ENCODE results near the gene PLXNB1.

The PLXNB1 gene

DNA sequence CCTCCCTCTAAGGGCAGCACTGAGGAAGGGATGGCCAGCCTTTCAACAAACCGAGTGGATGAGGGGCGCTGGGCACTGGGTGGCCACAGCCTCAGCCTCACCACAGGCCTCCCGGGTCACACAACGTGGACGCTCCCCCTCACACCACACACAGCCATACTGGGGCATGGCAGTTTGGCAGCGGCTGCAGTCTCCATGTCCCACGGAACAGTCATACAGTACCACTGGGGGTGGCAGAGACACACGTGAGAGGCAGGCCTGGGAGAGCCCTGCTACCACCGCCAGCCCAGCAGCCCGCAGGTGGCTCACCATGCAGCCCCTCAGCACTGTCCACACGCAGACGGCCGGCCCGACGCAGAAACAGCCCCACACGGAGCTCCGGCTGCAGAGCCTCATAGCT is 11.7 kb downstream of the PLXNB1 start:
- DNase-seq (ENCODE audit: low read depth in 2 of 2), result no peak

DNA sequence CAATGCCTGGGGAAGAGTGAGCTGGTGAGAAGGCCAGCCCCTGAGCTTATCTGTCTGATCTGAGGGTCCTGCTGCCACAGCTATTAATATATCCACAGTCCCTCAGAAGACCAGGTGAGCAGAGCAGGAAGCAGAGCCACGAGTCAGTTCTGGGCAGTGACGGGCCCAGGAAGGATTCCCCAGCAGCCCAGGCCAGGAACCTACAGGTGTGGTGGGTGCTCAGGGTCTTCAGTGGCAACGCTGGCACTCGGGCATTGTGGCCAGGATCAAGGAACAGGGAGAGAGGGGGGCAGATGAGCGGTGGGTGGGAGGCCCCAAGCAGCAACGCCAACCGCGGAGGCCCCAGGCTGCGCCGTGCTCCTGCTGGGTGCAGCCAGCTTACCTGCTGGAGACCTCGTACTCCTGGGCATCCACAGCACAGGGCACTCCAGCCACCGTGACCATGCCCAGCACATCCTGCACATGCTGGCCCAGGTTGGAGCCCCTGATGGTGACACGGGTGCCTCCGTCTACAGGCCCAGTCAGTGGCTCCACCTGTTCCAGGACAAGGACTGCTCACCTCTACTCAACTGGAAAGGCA is 12.3 kb downstream of the PLXNB1 start:
- no peak for DNase-seq (ENCODE audit: low read depth in 2 of 2)

DNA sequence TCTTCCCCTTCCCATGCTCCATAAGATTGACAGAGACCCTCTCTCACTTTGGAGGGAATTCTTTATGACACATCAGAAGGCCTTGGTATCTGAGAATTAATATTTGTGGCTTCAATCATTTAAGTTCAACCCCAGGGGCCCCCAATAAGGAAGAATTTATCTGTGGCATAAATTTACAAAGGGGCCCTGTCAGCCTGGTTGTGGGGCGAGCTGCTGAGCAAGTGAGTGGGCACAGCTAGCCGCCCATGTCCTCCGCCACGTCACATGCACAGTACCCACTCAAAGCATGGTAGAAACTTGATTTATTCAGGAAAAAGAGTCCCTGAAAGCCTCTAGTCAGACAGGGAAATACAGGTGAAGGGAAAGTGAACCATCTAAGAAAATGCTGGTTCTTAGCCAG is 13.3 kb downstream of the PLXNB1 start:
- DNase-seq (ENCODE audit: low read depth in 2 of 2), result no peak

DNA sequence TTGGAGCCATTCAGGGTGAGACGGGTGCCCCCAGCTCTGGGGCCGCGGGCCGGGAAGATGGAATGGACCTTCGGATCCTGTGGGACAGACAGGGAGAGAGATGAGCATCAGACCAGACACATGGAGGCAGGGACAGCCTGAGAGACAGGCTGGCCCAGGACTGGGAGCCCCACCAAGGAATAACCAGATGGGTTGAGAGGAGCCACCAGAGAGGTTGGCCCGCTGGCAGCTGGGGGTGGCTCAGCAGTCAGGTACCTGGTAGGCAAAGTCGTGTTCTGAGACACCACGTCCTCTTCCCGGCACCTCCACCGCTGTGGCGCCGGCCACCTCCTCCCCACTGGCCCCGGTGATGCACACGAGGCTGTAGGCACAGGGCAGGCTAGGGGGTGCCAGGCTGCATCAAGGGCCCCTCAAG is 13.8 kb downstream of the PLXNB1 start:
- no peak for DNase-seq (ENCODE audit: low read depth in 2 of 2)

DNA sequence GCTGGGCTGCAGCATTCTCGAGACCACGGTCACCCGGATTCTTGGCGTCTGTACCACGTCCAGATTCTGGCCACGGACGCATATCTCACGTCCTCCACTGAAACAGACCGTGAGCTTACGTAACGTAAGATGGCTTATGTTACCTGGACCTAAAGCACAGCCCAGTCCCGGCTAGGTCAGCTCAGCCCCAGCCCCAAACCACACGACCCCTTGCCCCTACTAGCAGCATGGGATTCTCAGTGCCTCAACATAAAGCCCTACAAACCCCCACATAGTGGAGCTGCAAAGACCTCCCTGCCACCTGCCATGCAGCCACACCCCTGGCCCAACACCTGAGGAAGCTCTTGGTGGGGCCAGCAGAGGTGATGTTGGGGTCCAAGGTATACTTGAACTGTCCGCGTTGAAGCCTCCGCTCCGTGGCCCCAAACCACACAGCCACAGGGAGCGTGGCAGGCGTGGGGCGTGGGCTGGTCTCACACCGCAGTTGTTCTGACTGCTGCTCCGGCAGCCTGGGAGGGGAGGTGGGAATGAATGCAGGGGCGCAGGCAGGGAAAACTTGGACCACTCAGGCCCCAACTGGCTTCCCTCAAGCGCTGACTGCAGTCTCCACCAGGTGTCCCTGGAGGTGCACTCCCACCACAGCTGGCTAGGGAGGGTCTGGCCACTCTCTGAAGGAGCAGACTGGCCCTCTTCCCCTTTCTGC is 14.5 kb downstream of the PLXNB1 start:
- DNase-seq (ENCODE audit: low read depth in 2 of 2), result no peak

DNA sequence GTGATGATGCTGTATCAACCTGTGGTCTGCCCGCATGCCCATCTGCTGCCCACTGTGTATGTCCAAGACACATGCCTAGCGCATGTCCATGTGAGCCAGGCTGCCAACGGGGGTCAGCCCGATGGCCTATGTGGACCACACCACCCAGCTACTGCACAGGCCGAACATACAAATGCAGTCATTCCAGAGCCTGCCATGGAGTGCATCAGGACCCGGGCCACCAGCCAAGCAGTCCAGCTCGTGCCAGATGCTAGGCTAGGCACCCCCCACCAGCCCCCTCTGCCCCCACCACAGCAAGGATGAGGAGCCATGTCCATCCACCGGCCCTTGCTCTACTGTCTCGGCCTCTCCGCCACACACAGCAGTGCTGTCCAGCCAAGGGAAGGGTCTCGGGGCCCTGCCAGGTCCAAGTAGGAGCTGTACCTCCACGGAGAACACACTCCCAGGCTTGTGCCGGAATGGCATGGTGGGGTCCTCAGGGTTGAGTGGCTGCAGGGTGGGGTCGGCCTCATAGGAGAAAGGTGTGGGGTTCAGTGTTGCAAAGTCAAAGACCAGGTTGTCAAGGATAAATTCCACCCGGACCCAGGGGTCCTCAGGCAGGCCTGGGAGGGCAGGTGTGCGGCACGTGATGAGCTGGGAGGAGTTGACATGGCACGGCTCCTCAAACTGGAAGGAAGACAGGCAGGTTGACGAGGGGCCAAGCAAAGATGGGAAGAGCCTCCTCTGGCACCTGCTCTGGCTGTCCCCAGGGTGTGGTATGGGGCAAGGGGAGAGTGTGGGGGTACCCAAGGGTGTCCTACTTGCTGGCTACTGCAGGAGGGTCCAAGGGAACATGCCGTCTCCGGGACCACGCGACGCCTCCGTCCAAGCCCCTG is 15.3 kb downstream of the PLXNB1 start:
- DNase-seq (ENCODE audit: low read depth in 2 of 2), result no peak

DNA sequence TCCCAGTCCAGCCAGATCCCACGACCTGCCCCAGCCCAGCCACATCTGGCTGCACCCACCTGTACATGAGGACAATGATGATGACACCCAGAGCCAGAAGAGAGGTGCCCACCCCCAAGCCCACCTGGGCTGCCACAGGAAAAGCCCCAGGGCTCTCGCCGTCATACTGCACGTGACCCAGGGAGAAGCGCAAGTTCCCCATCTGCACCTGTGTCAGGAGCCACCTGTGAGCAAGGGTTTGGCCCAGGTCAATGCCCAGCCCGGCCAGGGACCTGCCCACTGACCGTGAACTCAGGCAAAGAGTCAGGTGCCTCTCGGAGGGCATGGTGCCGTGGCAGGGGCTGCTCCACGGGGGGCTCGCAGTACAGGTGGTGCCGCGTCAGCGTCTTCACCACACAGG is 16.3 kb downstream of the PLXNB1 start:
- DNase-seq (ENCODE audit: low read depth in 2 of 2), result no peak

DNA sequence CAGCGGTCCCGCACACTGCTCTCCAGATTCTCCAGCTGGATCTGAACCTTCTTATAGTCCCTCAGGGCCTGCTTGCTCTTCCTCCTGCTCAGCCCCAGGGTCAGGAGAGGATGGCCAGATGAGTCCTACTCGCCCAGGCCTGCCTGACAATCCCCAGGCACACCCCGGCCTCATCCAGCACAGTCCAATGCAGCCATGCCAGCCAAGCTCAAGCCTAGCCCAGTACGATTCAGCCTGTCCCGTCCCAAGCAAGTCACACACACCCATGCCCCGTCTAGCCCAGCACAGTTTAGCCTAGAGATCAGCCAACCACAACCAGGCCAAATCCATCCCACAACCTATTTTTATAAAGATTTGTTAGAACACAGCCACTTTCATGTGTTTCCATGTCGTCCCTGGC is 16.8 kb downstream of the PLXNB1 start:
- DNase-seq (ENCODE audit: low read depth in 2 of 2), result no peak

DNA sequence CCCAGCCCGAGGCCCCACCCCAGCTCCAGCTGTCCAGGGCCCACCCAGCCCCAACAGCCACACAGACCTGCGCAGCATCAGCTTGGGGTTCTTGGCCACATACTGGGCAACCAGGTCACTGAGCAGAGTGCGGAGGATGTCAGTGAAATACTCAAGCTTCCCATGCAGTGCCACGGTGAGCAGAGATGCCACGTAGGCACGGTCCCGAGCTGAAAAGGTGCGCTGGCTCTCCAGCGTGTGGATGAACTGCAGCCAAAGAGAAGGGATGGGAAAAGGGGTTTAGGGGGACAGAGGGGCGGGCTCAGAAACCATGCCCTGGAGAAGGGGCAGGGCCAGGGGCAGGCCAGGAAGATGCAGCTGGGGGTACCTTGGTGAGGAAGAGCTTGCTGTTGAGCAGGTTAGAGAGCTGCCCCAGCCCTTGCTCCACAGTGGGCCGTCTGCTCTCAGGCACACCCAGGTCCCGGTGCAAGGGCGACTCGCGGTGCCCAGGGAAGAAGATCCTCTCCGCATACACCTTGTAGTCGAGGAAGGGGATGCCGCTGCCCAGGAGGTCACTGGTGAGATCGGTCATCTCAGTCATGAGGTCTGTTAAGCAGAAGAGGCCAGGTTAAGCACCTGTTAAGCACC is 17.4 kb downstream of the PLXNB1 start:
- no peak for DNase-seq (ENCODE audit: low read depth in 2 of 2)

DNA sequence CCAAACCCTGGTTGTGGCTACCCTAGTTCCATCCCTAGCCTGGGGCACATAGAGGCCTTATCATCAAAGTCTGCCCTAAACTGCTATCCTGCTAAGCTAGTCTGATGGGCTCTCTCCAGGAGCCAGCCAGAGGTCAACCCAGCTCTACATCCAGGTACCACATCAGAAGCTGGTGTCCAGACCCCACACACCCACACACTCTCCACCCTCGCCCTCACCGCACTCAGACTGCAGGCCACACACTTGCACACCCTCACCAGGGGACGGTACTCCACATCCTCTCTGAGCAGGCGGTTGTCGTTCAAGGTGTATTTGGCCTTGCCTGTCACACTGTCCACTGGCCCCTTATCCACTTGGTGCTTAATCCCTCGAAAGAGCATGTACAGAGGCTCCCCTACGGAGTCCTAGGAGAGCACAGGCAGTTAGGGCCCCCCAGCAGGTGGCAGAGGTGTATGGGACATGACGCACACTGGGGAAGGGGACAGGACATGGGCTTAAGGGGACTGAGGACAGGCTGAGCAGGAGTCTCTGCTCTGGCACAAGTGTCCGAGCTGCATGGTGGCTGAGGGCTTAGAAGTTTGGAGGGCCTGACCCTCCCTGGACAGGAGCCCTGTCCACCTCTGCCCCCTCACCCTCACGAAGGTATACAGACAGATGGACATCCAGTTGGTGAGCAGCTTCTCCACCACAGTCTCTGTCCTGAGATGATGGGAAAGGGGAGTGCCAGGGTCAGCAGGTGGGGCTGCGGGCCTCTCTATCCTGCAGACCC is 18.1 kb downstream of the PLXNB1 start:
- DNase-seq (ENCODE audit: low read depth in 2 of 2), result no peak

DNA sequence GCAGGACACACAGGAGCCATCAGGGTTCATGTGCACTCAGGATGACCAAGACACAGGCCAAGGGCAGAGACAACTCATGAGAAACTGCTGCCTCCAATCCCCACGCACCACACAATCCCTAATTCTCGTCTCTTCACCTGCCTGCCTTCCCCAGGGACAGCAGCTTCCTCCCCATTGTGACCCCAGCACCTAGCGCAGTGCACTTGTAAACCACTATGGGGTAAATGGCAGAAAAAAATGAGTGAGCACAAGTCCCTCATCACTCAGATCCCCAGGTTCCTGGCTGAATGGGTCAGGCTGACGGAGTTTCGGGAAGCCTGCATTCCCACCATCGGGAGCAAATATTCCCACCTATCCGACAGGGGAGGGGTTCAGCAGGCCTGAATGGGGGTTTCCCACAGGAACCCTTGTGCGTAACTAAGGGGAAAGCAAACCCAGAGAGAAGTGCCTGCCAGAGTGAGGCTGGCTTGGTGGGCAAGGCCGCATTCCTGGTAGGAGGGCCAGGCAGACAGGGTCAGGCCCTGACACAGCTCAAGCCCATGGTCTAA is 18.8 kb downstream of the PLXNB1 start:
- no peak for DNase-seq (ENCODE audit: low read depth in 2 of 2)

DNA sequence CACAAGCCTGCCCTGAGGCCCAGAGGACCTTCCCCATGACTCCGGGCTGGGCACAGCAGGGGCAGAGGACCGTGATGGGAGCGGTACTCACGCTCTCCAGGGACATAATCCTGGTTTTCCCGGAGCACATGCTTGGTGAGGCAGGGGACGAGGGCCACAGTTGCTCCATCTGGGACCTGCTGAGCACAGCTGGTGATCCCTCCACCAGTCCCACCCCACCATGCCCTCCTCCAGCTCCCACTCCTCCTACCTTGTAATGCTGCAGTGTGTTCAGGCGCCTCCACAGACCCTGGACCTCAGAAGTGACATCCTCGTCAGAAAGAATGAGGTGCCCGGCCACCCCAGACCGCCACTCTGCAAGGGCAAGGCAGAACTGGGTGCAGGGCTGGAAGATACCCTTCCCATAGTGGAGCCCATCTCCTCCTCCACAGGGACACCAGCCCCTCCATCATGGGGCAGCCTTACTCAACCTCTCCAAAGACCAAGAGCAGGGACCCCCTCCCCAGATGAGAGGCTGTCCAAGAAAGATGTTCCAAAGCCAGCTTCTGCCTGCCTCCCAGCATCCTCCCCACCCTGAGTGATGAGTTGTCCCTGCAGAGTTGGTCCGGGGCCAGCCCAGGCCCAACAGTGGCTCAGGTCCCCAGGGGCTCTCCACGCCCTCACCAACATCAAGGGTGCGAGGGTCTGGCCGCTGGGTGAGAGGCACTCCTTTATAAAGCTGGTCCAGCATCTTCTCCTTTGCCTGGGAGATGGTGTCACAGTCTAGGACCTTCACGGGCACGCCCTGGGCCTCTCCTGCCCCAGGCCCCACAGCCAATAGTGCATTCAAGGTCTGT is 19.5 kb downstream of the PLXNB1 start:
- DNase-seq (ENCODE audit: low read depth in 2 of 2), result no peak

DNA sequence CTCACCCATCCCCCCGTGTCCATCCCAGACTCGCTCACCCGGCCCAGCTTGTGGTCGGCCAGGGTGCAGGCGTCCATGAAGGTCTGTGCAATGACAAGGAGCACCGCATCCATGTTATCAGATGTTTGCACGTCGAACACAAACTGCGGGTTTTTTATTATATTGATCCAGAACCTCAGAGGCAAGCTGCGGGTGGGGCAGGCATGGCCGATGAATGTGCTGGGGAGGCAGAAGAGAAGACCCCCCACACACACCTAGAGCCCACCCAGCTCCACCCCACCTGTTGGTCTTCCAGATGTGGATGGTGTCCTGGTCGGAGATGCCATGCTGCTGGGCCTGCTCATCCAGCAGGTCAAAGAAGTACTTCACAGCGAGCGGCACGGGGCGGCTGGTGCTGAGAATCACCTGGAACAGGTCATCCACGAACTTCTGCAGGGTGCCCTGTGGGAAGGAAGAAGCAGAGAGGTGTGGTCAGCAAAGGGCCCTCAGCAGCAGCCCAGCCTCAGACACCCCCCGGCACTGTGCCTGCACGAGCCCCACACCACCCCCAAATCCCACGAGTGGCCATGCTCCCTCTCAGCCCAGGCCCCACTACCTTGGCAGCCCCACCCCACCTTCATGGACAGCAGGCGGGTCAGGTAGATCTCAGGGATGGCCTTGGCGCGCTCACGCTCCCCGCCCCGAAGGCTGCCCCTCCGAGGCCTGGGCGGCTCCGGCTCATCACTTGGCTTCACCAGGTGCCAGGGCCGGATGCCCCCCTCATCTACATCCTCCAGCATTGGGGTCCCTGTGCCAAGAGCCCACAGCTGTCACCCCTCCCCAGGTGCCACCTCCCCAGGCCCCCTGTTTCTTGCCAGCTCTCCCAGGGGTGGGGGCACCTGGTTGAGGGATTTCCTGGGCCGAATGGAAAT is 20.3 kb downstream of the PLXNB1 start:
- DNase-seq (ENCODE audit: low read depth in 2 of 2), result no peak

DNA sequence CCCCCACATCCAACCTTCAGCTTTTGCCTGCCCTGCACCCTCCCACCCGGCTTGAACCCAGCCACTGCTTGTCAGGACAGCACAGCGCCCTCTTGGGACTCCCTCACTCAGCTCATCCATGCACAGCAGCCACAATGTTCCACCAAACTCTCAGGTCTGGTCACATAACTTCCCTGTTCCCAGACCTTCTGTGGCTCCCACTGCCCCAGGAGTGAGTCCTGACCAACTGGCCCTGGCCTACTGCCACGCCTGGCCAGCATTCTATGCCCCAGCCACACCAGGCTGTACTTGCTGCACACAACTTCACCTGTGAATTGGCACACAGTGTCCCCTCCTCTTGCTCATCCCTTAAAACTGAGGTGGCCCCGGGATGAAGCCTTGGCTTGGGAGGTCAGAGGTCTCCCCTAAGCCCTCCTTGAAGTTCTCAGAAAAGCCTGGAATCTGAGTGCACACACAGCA is 21.0 kb downstream of the PLXNB1 start:
- DNase-seq (ENCODE audit: low read depth in 2 of 2), result no peak

DNA sequence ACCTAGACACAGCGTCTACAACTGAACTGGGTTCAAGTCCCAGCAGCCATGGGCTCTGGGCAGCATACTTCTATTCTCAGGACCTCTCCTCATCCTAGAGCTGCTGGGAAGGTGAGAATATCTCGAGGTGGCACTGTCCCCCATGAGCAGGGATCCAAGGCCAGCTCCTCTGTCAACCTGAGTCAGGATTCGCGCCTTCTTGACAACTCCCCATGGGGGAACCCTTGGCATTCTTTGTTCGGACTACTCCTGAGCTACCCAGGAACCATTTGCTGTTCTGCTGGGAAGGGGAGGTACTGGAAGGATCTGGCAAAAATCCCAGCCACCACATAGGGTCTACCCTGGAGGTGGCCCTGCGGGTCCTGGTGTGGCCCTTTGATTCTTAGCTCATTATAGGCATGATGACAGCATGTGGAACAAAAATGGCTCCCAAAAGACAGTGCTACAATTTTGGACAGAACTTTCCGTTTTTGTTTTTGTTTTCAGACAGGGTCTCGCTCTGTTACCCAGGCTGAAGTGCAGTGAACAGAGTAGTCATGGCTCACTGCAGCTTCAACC is 22.3 kb downstream of the PLXNB1 start:
- DNase-seq (ENCODE audit: low read depth in 2 of 2), result no peak

DNA sequence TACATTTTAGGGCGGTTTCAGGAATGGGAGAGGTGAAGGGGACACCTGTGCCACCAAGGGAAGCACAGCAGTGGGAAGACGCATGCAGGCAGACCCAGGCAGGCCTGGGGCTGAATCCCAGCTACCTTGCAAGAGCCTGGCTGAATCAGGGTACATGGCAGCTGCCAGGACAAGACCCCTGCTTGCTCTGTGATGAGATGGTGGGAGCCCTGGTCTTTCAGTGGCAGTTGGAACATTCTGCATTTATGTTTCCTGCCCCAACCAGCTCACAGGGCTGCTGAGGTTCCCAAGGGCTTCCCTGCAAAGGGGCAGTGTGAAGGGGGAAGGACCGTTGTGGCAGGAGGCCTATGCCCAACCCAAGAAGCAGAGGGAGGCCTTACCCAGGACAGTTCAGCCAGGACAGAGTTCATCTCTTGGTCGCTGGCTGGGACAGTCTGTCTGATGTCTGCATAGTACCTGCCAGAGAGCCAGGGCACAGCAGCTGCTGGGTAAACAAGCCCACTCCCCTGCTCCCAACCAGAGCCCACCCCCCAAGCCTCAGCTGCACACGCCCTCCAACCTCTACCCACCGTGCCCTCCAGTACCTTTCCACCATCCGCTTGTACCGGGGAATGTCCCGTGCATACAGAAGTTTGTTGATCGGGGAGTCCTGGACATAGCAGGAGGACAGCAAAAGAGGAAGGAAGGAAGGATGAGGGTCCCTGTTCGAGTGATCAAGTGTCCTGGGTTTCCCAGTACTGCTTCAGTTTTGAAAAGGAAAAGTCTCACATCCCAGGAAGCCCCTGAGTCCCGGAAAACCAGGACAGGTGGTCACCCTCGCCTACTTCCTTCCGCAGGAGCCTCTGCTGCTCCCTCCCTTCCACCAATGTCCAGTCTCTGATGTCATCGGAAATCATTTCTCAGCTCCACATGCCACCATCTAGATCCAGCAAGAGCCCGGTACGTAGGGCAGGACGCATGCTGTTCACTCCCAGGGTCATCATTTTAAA is 23.1 kb downstream of the PLXNB1 start:
- no peak for DNase-seq (ENCODE audit: low read depth in 2 of 2)

DNA sequence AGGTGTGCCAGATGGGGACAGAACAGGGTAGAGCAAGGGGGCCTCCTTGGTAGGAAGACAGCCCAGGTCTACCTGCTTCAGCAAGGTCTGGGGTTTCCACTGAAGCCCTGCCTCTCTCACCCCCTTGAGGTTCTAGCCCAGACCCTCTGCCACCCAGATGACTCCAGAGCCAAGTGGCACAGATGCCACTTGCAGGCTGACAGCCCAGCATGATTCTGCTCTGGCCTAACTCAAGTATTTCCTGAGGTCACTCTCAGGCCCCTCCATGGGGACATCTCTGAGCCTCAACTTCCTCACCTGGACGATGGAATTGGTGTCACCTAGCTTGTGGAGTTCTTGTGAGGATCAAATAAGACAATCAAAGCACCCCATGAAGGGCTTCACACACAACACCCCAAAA is 23.9 kb downstream of the PLXNB1 start:
- DNase-seq (ENCODE audit: low read depth in 2 of 2), result no peak

All from stimulated activated CD8-positive, alpha-beta memory T cell treated with anti-CD3 and anti-CD28 coated beads, Interleukin-15, amount 100 ng/mL, for 4 hours (primary cell).